ENCODE results near the gene SIRPB2.

SIRPB2 gene

GRCh38 chr20:1465470-1466210 is 25.6 kb downstream of the SIRPB2 start:
- Histone ChIP-seq H2AFZ (ENCODE audit: low read depth, low read length, severe bottlenecking) (peak overlapping the region; percentile 98), H3K79me2 (ENCODE audit: insufficient read depth, low read length) (peaks cover 47% of the 10 kb centered on the region), H3K9me3 (ENCODE audit: insufficient read depth, low read length) (no peaks in the 10 kb centered on the region), H3K9ac (ENCODE audit: low read length) (peak overlapping the region; percentile 89), H3K4me3 (ENCODE audit: insufficient read depth, low read length, poor library complexity, severe bottlenecking) (peak overlapping the region; percentile 95), H3K9me2 (replicated peaks; ENCODE audit: insufficient read depth, low read length) (no peaks in the 10 kb centered on the region), H3K36me3 (ENCODE audit: low read length) (no peaks in the 10 kb centered on the region), H4K20me1 (ENCODE audit: low read depth, low read length) (no peaks in the 10 kb centered on the region), H3F3A (ENCODE audit: insufficient read depth) (no peaks in the 10 kb centered on the region), H3K4me2 (ENCODE audit: low read depth, low read length, poor library complexity, severe bottlenecking) (peak overlapping the region; percentile 84), H3K27ac (ENCODE audit: low read depth, low read length) (no peak overlapping the region), H3K27me3 (ENCODE audit: low read length) (no peaks in the 10 kb centered on the region)
- TF ChIP-seq, protein P1, sequence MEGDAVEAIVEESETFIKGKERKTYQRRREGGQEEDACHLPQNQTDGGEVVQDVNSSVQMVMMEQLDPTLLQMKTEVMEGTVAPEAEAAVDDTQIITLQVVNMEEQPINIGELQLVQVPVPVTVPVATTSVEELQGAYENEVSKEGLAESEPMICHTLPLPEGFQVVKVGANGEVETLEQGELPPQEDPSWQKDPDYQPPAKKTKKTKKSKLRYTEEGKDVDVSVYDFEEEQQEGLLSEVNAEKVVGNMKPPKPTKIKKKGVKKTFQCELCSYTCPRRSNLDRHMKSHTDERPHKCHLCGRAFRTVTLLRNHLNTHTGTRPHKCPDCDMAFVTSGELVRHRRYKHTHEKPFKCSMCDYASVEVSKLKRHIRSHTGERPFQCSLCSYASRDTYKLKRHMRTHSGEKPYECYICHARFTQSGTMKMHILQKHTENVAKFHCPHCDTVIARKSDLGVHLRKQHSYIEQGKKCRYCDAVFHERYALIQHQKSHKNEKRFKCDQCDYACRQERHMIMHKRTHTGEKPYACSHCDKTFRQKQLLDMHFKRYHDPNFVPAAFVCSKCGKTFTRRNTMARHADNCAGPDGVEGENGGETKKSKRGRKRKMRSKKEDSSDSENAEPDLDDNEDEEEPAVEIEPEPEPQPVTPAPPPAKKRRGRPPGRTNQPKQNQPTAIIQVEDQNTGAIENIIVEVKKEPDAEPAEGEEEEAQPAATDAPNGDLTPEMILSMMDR (IDR thresholded peaks at IDR 0.05; ENCODE audit: insufficient read depth, low read length, poor library complexity, severe bottlenecking) = no peak
- TF ChIP-seq EZH2phosphoT487 (conservative IDR thresholded peaks at IDR 0.05; ENCODE audit: low read length) = no peak

GRCh38 chr20:1463971-1464570 is 27.1 kb downstream of the SIRPB2 start:
- H3F3A ChIP-seq (ENCODE audit: insufficient read depth) = no peaks in the 10 kb centered on the region
- no peak overlapping the region for H3K27ac ChIP-seq (ENCODE audit: low read depth, low read length)
- no peaks in the 10 kb centered on the region for H3K27me3 ChIP-seq (ENCODE audit: low read length)
- H3K4me3 ChIP-seq (ENCODE audit: insufficient read depth, low read length, poor library complexity, severe bottlenecking) = no peak overlapping the region
- no peak overlapping the region for H2AFZ ChIP-seq (ENCODE audit: low read depth, low read length, severe bottlenecking)
- H3K9me3 ChIP-seq (ENCODE audit: insufficient read depth, low read length) = no peaks in the 10 kb centered on the region
- no peaks in the 10 kb centered on the region for H3K36me3 ChIP-seq (ENCODE audit: low read length)
- H3K4me2 ChIP-seq (ENCODE audit: low read depth, low read length, poor library complexity, severe bottlenecking) = no peak overlapping the region
- peaks cover 47% of the 10 kb centered on the region for H3K79me2 ChIP-seq (ENCODE audit: insufficient read depth, low read length)
- no peaks in the 10 kb centered on the region for H3K9me2 ChIP-seq (replicated peaks; ENCODE audit: insufficient read depth, low read length)
- no peak for TF ChIP-seq EZH2phosphoT487 (conservative IDR thresholded peaks at IDR 0.05; ENCODE audit: low read length)
- TF ChIP-seq, protein P1 (IDR thresholded peaks at IDR 0.05; ENCODE audit: insufficient read depth, low read length, poor library complexity, severe bottlenecking) = no peak
- H4K20me1 ChIP-seq (ENCODE audit: low read depth, low read length) = no peaks in the 10 kb centered on the region
- no peak overlapping the region for H3K9ac ChIP-seq (ENCODE audit: low read length)

DNA sequence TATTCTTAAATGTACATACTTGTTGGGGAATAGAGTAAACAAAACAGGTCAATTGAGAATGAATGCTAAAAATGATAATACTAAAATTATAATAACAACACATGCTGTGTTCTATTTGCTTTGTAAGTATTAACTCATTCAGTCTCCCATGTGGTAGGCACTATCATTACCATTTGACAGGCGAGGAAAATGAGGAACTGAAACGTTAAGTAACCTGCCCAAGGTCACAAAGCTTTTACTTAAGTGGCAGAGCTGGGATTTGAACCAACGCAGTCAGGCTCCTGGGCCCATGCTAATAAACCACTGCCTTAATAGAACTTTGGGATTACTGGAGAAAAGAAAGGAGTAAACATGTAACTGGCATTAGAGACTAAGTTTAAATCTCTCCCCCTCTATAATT is 28.4 kb downstream of the SIRPB2 start:
- TF ChIP-seq, protein P1 (IDR thresholded peaks at IDR 0.05; ENCODE audit: insufficient read depth, low read length, poor library complexity, severe bottlenecking) = no peak
- TF ChIP-seq EZH2phosphoT487 (conservative IDR thresholded peaks at IDR 0.05; ENCODE audit: low read length) = no peak
- Histone ChIP-seq H3K36me3 (ENCODE audit: low read length) (no peaks in the 10 kb centered on the region), H3K4me2 (ENCODE audit: low read depth, low read length, poor library complexity, severe bottlenecking) (no peak overlapping the region), H3K9ac (ENCODE audit: low read length) (no peak overlapping the region), H3K27me3 (ENCODE audit: low read length) (no peaks in the 10 kb centered on the region), H3K9me2 (replicated peaks; ENCODE audit: insufficient read depth, low read length) (no peaks in the 10 kb centered on the region), H3F3A (ENCODE audit: insufficient read depth) (no peaks in the 10 kb centered on the region), H3K9me3 (ENCODE audit: insufficient read depth, low read length) (no peaks in the 10 kb centered on the region), H2AFZ (ENCODE audit: low read depth, low read length, severe bottlenecking) (no peak overlapping the region), H4K20me1 (ENCODE audit: low read depth, low read length) (no peaks in the 10 kb centered on the region; the same call in 1 of the 2 replicates), H3K4me3 (ENCODE audit: insufficient read depth, low read length, poor library complexity, severe bottlenecking) (no peak overlapping the region), H3K27ac (ENCODE audit: low read depth, low read length) (no peak overlapping the region), H3K79me2 (ENCODE audit: insufficient read depth, low read length) (peaks cover 47% of the 10 kb centered on the region)
